GM13976 (cell line): ENCODE results near the gene TYW1.
"Not testable (repeated sequence)": the region's sequence is repeated elsewhere in the genome, so short reads cannot be mapped to it uniquely, and the experiment has no call there.

Experiments used
- DNase-seq: peaks from one replicate; pipeline ENCODE4 v3.0.0; 2012; ENCODE audit warnings: low spot score
- CTCF ChIP-seq: IDR thresholded peaks from 2 replicates; pipeline ENCODE4 v1.5.1; 2012; ENCODE audit warnings: borderline replicate concordance, mild to moderate bottlenecking; ENCODE audit not compliant: insufficient read depth; ENCODE audit errors: extremely low read depth, missing control alignments, control extremely low read depth
- in situ Hi-C: fragments of 300-500 bp; cut with MboI; formaldehyde crosslinking; loops from one replicate; pipeline ENCODE4 v1.12.0; 2022; ENCODE audit warnings: low sequenced_read_pairs, mixed read lengths, inconsistent platforms; ENCODE audit not compliant: unreplicated experiment

TYW1 gene

GRCh38 chr7:67105377-67105776 lies 108.7 kb downstream of the TYW1 start:
- TF ChIP-seq CTCF, result no peak
- in situ Hi-C loops, result no loop called here
- no peak for DNase-seq

- DNase-seq, in situ Hi-C loops: not testable (repeated sequence)
Measured at GRCh38 chr7:67106255-67106654, 109.6 kb downstream of the TYW1 start.

- in situ Hi-C loops, DNase-seq: not testable (repeated sequence)
Measured at GRCh38 chr7:67111342-67111741, 114.7 kb downstream of the TYW1 start.

GRCh38 chr7:67114483-67115246 lies 118.0 kb downstream of the TYW1 start:
- in situ Hi-C loops, DNase-seq: not testable (repeated sequence)

GRCh38 chr7:67120491-67120890 lies 123.9 kb downstream of the TYW1 start:
- in situ Hi-C loops, DNase-seq: not testable (repeated sequence)

GRCh38 chr7:67128257-67128656 lies 131.6 kb downstream of the TYW1 start:
- DNase-seq, in situ Hi-C loops: not testable (repeated sequence)

GRCh38 chr7:67130766-67131165 lies 134.1 kb downstream of the TYW1 start:
- DNase-seq, in situ Hi-C loops: not testable (repeated sequence)

- in situ Hi-C loops, result not testable (repeated sequence)
Measured at GRCh38 chr7:67134912-67135311, 138.3 kb downstream of the TYW1 start.

GRCh38 chr7:67135617-67136486 lies 139.2 kb downstream of the TYW1 start:
- DNase-seq, result not testable (repeated sequence)

More at GRCh38 chr7:67134912-67135311, 138.3 kb downstream of the TYW1 start:
- not testable (repeated sequence) for DNase-seq

GRCh38 chr7:67137489-67137888 lies 140.9 kb downstream of the TYW1 start:
- in situ Hi-C loops, result not testable (repeated sequence)

More at GRCh38 chr7:67135617-67136486, 139.2 kb downstream of the TYW1 start:
- in situ Hi-C loops, result not testable (repeated sequence)

GRCh38 chr7:67139876-67140275 lies 143.2 kb downstream of the TYW1 start:
- DNase-seq, in situ Hi-C loops: not testable (repeated sequence)

More at GRCh38 chr7:67137489-67137888, 140.9 kb downstream of the TYW1 start:
- DNase-seq, result not testable (repeated sequence)

GRCh38 chr7:67141001-67141400 lies 144.4 kb downstream of the TYW1 start:
- in situ Hi-C loops, DNase-seq: not testable (repeated sequence)

- DNase-seq, in situ Hi-C loops: not testable (repeated sequence)
Measured at GRCh38 chr7:67143091-67143786, 146.6 kb downstream of the TYW1 start.

GRCh38 chr7:67145581-67146193 lies 149.1 kb downstream of the TYW1 start:
- DNase-seq, in situ Hi-C loops: not testable (repeated sequence)

- DNase-seq, result not testable (repeated sequence)
Measured at GRCh38 chr7:67149131-67149530, 152.5 kb downstream of the TYW1 start.

GRCh38 chr7:67154374-67154773 lies 157.7 kb downstream of the TYW1 start:
- DNase-seq, in situ Hi-C loops: not testable (repeated sequence)

More at GRCh38 chr7:67149131-67149530, 152.5 kb downstream of the TYW1 start:
- in situ Hi-C loops, result not testable (repeated sequence)
